BLaER1 treated with 17β-estradiol and CSF1 and Interleukin-3, amounts not matched to agents 10 nM and 100 nM (cell line): Measurements from ENCODE around the gene RANGAP1.

Experiments
- H3K27ac ChIP-seq, 11 experiments: shearing (Covaris generic); formaldehyde crosslinking; 2 replicates each; pipeline ENCODE4 v1.8.1; 2022
- H3K27me3 ChIP-seq, 11 experiments: shearing (Covaris generic); formaldehyde crosslinking; 2 replicates each; pipeline ENCODE4 v1.8.1; 2022
- H3K36me3 ChIP-seq, 11 experiments: shearing (Covaris generic); formaldehyde crosslinking; 2 replicates each; pipeline ENCODE4 v1.8.1; 2022
- H3K4me1 ChIP-seq, 10 experiments: shearing (Covaris generic); formaldehyde crosslinking; 2 replicates each; pipeline ENCODE4 v1.8.1; 2022
- H3K4me2 ChIP-seq, 11 experiments: shearing (Covaris generic); formaldehyde crosslinking; 2 replicates each; pipeline ENCODE4 v1.8.1; 2022
- H3K4me3 ChIP-seq, 10 experiments: shearing (Covaris generic); formaldehyde crosslinking; 2 replicates each; pipeline ENCODE4 v1.8.1; 2022
- H3K9ac ChIP-seq, 11 experiments: shearing (Covaris generic); formaldehyde crosslinking; 2 replicates each; pipeline ENCODE4 v1.8.1; 2022
- H3K9me3 ChIP-seq, 11 experiments: shearing (Covaris generic); formaldehyde crosslinking; replicated peaks in 1 of 11; 2 replicates each; pipeline ENCODE4 v1.8.1; 2022
- H4K20me1 ChIP-seq, 11 experiments: shearing (Covaris generic); formaldehyde crosslinking; 2 replicates each; pipeline ENCODE4 v1.8.1; 2022
- Cebpa-rat ChIP-seq, 11 experiments: shearing (Covaris generic); IDR thresholded peaks; 2 replicates each; pipeline ENCODE4 v1.8.1; 2022

Gene RANGAP1

GRCh38 chr22:41257696-41258095 lies 28.3 kb downstream of the RANGAP1 start:
- H3K9me3 ChIP-seq, result no peaks in the 10 kb centered on the region
- H3K4me3 ChIP-seq, result no peak overlapping the region
- 0 out of 22 replicates have a peak overlapping the region, but pooled peaks of 1 of the 11 experiments have one; percentile 8 for H3K9ac ChIP-seq
- no peaks in the 10 kb centered on the region for H3K27me3 ChIP-seq
- H4K20me1 ChIP-seq, result peaks cover 0 to 97% (median 62%) of the 10 kb centered on the region in 11 experiments; a peak in 16 of 22 replicates
- H3K27ac ChIP-seq, result no peak overlapping the region
- TF ChIP-seq Cebpa-rat (IDR thresholded peaks at IDR 0.05), result no peak
- H3K4me2 ChIP-seq, result no peak overlapping the region
- H3K4me1 ChIP-seq, result peaks cover 0 to 11% (median 0%) of the 10 kb centered on the region in 10 experiments; a peak in 5 of 20 replicates
- peaks cover 95 to 100% (median 98%) of the 10 kb centered on the region in 11 experiments for H3K36me3 ChIP-seq

- TF ChIP-seq Cebpa-rat (IDR thresholded peaks at IDR 0.05), result no peak
- Histone ChIP-seq H3K27me3 (no peaks in the 10 kb centered on the region), H3K4me2 (0 out of 22 replicates have a peak overlapping the region, but pooled peaks of 1 of the 11 experiments have one; percentile 7), H3K9ac (no peak overlapping the region), H3K36me3 (peaks cover 95 to 100% (median 98%) of the 10 kb centered on the region in 11 experiments), H3K4me1 (peaks cover 0 to 11% (median 0%) of the 10 kb centered on the region in 10 experiments; a peak in 5 of 20 replicates), H3K27ac (no peak overlapping the region), H3K4me3 (no peak overlapping the region), H3K9me3 (no peaks in the 10 kb centered on the region), H4K20me1 (peaks cover 0 to 93% (median 56%) of the 10 kb centered on the region in 11 experiments; a peak in 16 of 22 replicates)
Observed at GRCh38 chr22:41256254-41257253, 29.4 kb downstream of the RANGAP1 start.

DNA sequence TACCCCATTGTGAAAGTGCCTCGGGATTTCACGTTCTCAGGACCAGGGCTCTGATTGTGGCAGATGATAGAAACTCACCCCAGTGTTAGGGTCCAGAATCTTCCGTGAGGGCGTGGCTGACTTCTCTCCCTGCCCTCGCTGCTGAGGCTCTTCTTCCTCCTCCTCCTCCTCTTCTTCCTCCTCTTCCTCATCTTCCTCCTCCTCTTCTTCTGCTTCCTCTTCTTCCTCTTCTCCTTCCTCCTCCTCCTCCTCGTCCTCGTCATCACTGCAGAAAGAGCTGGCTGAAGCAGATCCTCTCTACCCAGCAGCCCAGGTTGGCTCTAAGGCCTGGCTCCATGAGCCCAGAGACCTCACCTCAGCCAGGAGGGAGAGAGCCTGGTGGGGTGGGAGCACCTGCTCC lies 31.8 kb downstream of the RANGAP1 start:
- Histone ChIP-seq H3K36me3 (peaks cover 95 to 100% (median 98%) of the 10 kb centered on the region in 11 experiments), H3K4me1 (peaks cover 0 to 11% (median 0%) of the 10 kb centered on the region in 10 experiments; a peak in 5 of 20 replicates), H3K9ac (no peak overlapping the region), H3K27me3 (no peaks in the 10 kb centered on the region), H3K27ac (0 out of 22 replicates have a peak overlapping the region, but pooled peaks of 1 of the 11 experiments have one; percentile 6), H4K20me1 (peaks cover 0 to 93% (median 47%) of the 10 kb centered on the region in 11 experiments; a peak in 15 of 22 replicates), H3K4me2 (peak overlapping the region in 2 of 11 experiments; percentile 42 to 55; a peak in 3 of 22 replicates), H3K9me3 (no peaks in the 10 kb centered on the region), H3K4me3 (no peak overlapping the region)
- TF ChIP-seq Cebpa-rat (IDR thresholded peaks at IDR 0.05), result no peak

DNA sequence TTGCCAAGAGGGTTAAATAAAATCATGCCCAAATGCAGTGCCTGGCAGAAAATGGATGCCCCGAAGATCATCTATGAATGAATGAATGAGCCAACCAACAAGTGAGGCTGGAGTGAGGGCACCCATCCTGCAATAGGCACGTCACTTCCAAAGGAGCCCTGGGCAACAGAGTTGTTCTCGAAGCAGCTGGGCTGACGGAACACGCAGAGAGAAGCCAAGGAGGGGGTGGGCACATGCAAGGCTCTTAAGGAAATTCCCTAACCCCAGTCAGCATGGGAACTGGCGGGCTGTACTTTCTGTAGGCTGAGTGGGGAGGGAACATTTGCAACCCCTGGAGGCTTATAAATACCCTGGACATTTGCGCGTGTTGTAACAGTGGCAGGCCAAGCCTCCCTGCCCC lies 33.6 kb downstream of the RANGAP1 start:
- Histone ChIP-seq H3K4me3 (no peak overlapping the region), H3K36me3 (peaks cover 93 to 99% (median 98%) of the 10 kb centered on the region in 11 experiments), H3K27me3 (no peaks in the 10 kb centered on the region), H3K9ac (no peak overlapping the region), H3K27ac (no peak overlapping the region), H3K4me2 (no peak overlapping the region), H3K4me1 (peaks cover 0 to 11% (median 0%) of the 10 kb centered on the region in 10 experiments; a peak in 5 of 20 replicates), H4K20me1 (peaks cover 0 to 94% (median 47%) of the 10 kb centered on the region in 11 experiments; a peak in 15 of 22 replicates), H3K9me3 (no peaks in the 10 kb centered on the region)
- no peak for TF ChIP-seq Cebpa-rat (IDR thresholded peaks at IDR 0.05)

- Histone ChIP-seq H3K27ac (no peak overlapping the region), H4K20me1 (peaks cover 0 to 91% (median 47%) of the 10 kb centered on the region in 11 experiments; a peak in 15 of 22 replicates), H3K4me2 (no peak overlapping the region), H3K4me1 (peaks cover 0 to 11% (median 0%) of the 10 kb centered on the region in 10 experiments; a peak in 5 of 20 replicates), H3K9ac (no peak overlapping the region; a peak in 1 of 22 replicates), H3K36me3 (peaks cover 88 to 100% (median 96%) of the 10 kb centered on the region in 11 experiments), H3K9me3 (no peaks in the 10 kb centered on the region), H3K4me3 (no peak overlapping the region), H3K27me3 (no peaks in the 10 kb centered on the region)
- no peak for TF ChIP-seq Cebpa-rat (IDR thresholded peaks at IDR 0.05)
Observed at GRCh38 chr22:41250127-41250526, 35.9 kb downstream of the RANGAP1 start.

DNA sequence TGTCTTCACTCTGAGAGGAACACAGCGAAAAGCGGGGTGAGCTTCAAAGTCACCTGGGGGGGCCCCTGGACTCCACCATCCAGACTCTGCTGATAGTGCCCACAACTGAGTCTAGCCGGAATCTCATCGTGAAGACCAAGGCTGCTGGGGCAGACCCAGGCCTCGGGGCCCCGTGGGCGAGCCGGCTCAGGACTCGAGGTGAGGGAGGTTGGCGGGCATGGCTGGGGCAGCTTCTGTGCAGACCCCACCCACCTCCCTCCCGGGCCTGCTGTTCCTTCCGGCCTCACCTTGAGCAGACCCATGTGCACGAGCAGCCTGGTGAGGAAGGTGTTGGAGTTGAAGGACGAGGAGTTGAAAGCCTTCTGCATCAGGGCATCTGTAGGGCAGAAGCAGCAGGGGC lies 36.5 kb downstream of the RANGAP1 start:
- H3K4me2 ChIP-seq, result no peak overlapping the region
- peaks cover 83 to 100% (median 95%) of the 10 kb centered on the region in 11 experiments for H3K36me3 ChIP-seq
- no peak for TF ChIP-seq Cebpa-rat (IDR thresholded peaks at IDR 0.05)
- H3K9ac ChIP-seq, result no peak overlapping the region
- H3K9me3 ChIP-seq, result no peaks in the 10 kb centered on the region
- peaks cover 0 to 4% (median 0%) of the 10 kb centered on the region in 10 experiments; a peak in 5 of 20 replicates for H3K4me1 ChIP-seq
- H4K20me1 ChIP-seq, result peaks cover 0 to 91% (median 43%) of the 10 kb centered on the region in 11 experiments; a peak in 15 of 22 replicates
- H3K27me3 ChIP-seq, result no peaks in the 10 kb centered on the region
- no peak overlapping the region for H3K4me3 ChIP-seq
- H3K27ac ChIP-seq, result no peak overlapping the region

DNA sequence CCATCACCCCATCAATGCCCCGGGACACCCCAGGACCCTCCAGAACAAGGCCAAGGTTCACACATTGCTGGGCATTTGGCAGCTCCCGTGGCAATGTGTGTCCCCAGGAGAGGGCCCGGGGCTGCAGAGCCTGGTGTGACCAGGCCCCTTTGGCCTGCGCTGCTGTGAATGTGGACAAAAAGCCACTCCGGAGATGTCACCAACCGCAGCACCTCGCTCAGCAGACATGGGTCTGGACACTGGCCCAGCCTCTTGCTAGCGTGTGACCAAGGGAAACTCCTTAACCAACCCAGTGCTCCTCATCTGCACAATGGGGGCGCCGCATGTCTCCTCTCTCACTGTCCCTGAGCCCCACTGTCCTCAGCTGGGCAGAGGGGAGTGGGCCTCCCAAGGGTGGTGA lies 37.2 kb downstream of the RANGAP1 start:
- no peak for TF ChIP-seq Cebpa-rat (IDR thresholded peaks at IDR 0.05)
- H3K27ac ChIP-seq, result no peak overlapping the region
- H3K36me3 ChIP-seq, result peaks cover 80 to 99% (median 92%) of the 10 kb centered on the region in 11 experiments
- H3K9me3 ChIP-seq, result no peaks in the 10 kb centered on the region
- H3K4me2 ChIP-seq, result no peak overlapping the region
- no peaks in the 10 kb centered on the region for H3K27me3 ChIP-seq
- H3K9ac ChIP-seq, result no peak overlapping the region
- H4K20me1 ChIP-seq, result peaks cover 0 to 87% (median 40%) of the 10 kb centered on the region in 11 experiments; a peak in 15 of 22 replicates
- no peaks in the 10 kb centered on the region for H3K4me1 ChIP-seq
- no peak overlapping the region for H3K4me3 ChIP-seq

GRCh38 chr22:41248314-41248713 lies 37.7 kb downstream of the RANGAP1 start:
- Histone ChIP-seq H3K36me3 (peaks cover 76 to 99% (median 88%) of the 10 kb centered on the region in 11 experiments), H3K9ac (no peak overlapping the region), H3K27me3 (no peaks in the 10 kb centered on the region), H3K4me2 (no peak overlapping the region), H3K4me3 (no peak overlapping the region), H4K20me1 (peaks cover 0 to 83% (median 39%) of the 10 kb centered on the region in 11 experiments; a peak in 15 of 22 replicates), H3K4me1 (no peaks in the 10 kb centered on the region), H3K27ac (no peak overlapping the region), H3K9me3 (no peaks in the 10 kb centered on the region)
- no peak for TF ChIP-seq Cebpa-rat (IDR thresholded peaks at IDR 0.05)

- no peak overlapping the region for H3K4me2 ChIP-seq
- TF ChIP-seq Cebpa-rat (IDR thresholded peaks at IDR 0.05), result no peak
- H3K4me3 ChIP-seq, result no peak overlapping the region
- H4K20me1 ChIP-seq, result peaks cover 0 to 77% (median 37%) of the 10 kb centered on the region in 11 experiments; a peak in 15 of 22 replicates
- H3K27me3 ChIP-seq, result no peaks in the 10 kb centered on the region
- peaks cover 70 to 99% (median 82%) of the 10 kb centered on the region in 11 experiments for H3K36me3 ChIP-seq
- H3K9me3 ChIP-seq, result no peaks in the 10 kb centered on the region
- peaks cover 0 to 1% (median 0%) of the 10 kb centered on the region in 10 experiments; a peak in 6 of 20 replicates for H3K4me1 ChIP-seq
- H3K27ac ChIP-seq, result no peak overlapping the region
- H3K9ac ChIP-seq, result no peak overlapping the region
Observed at GRCh38 chr22:41247703-41248102, 38.3 kb downstream of the RANGAP1 start.
